HG02981 (cell line): ENCODE measurements around the gene SLC4A7.
"Not testable (repeated sequence)": the region's sequence is repeated elsewhere in the genome, so short reads cannot be mapped to it uniquely, and the experiment has no call there.

Experiments
- ATAC-seq: cut with Tn5 transposase; IDR thresholded peaks from one replicate; pipeline ENCODE4 v1.9.1; 2021; ENCODE audit warnings: mild to moderate bottlenecking, moderate library complexity; ENCODE audit not compliant: unreplicated experiment

Gene SLC4A7

GRCh38 chr3:27438352-27438751 is 45.8 kb downstream of the SLC4A7 start:
- not testable (repeated sequence) for ATAC-seq

GRCh38 chr3:27431116-27431515 is 53.1 kb downstream of the SLC4A7 start:
- ATAC-seq, result no peak

- ATAC-seq, result no peak
Observed at GRCh38 chr3:27429909-27430308, 54.3 kb downstream of the SLC4A7 start.

GRCh38 chr3:27428446-27428845 is 55.7 kb downstream of the SLC4A7 start:
- no peak for ATAC-seq

- ATAC-seq, result no peak
Observed at GRCh38 chr3:27426926-27427325, 57.3 kb downstream of the SLC4A7 start.

- ATAC-seq, result no peak
Observed at GRCh38 chr3:27425896-27426565, 58.2 kb downstream of the SLC4A7 start.

GRCh38 chr3:27424812-27425521 is 59.2 kb downstream of the SLC4A7 start:
- not testable (repeated sequence) for ATAC-seq

GRCh38 chr3:27423463-27423862 is 60.7 kb downstream of the SLC4A7 start:
- no peak for ATAC-seq

- ATAC-seq, result no peak
Observed at GRCh38 chr3:27422617-27423016, 61.6 kb downstream of the SLC4A7 start.

- ATAC-seq, result no peak
Observed at GRCh38 chr3:27415202-27415601, 69.0 kb downstream of the SLC4A7 start.

GRCh38 chr3:27392950-27393679 is 91.1 kb downstream of the SLC4A7 start:
- ATAC-seq, result no peak

- not testable (repeated sequence) for ATAC-seq
Observed at GRCh38 chr3:27392414-27392813, 91.8 kb downstream of the SLC4A7 start.

GRCh38 chr3:27391796-27392195 is 92.4 kb downstream of the SLC4A7 start:
- ATAC-seq, result no peak

- ATAC-seq, result no peak
Observed at GRCh38 chr3:27387625-27388024, 96.6 kb downstream of the SLC4A7 start.

- no peak for ATAC-seq
Observed at GRCh38 chr3:27385504-27385903, 98.7 kb downstream of the SLC4A7 start.

- no peak for ATAC-seq
Observed at GRCh38 chr3:27384191-27384590, 100.0 kb downstream of the SLC4A7 start.

GRCh38 chr3:27380433-27381357 is 103.5 kb downstream of the SLC4A7 start:
- no peak for ATAC-seq

- ATAC-seq, result no peak
Observed at GRCh38 chr3:27378331-27378730, 105.9 kb downstream of the SLC4A7 start.

- ATAC-seq, result no peak
Observed at GRCh38 chr3:27376109-27376772, 107.9 kb downstream of the SLC4A7 start.
